Fibroblast of lung (primary cell): ENCODE data around the gene DNAH17. TPM values are rescaled to one million over a fixed set of nuclear protein-coding genes. Genes with fewer than 3 reads are reported as not detected.

Source experiments
- DNase-seq, 2 donors: peaks; one replicate each; pipeline versions ENCODE4 v3.0.0 to v3.0.0-alpha.2; 2010; ENCODE audit warnings: low read depth in 2 of 2
- H2AFZ ChIP-seq: 2 replicates; pipeline ENCODE4 v1.5.1; 2012; ENCODE audit warnings: low read length, control low read depth, inconsistent platforms
- H3K27ac ChIP-seq: 2 replicates; pipeline ENCODE4 v1.5.1; 2011; ENCODE audit warnings: low read length, control low read depth; ENCODE audit not compliant: insufficient read depth
- H3K27me3 ChIP-seq: 2 replicates; pipeline ENCODE4 v1.5.1; 2011; ENCODE audit warnings: mild to moderate bottlenecking, low read length; ENCODE audit not compliant: control insufficient read depth, insufficient read depth
- H3K36me3 ChIP-seq: 2 replicates; pipeline ENCODE4 v1.5.1; 2011; ENCODE audit warnings: low read length; ENCODE audit not compliant: control insufficient read depth, insufficient read depth
- H3K4me1 ChIP-seq: 2 replicates; pipeline ENCODE4 v1.5.1; 2011; ENCODE audit warnings: low read length; ENCODE audit not compliant: control insufficient read depth, insufficient read depth; ENCODE audit errors: extremely low read depth
- H3K4me2 ChIP-seq: 2 replicates; pipeline ENCODE4 v1.5.1; 2011; ENCODE audit warnings: low read length, control low read depth; ENCODE audit not compliant: insufficient read depth; ENCODE audit errors: extremely low read depth
- H3K4me3 ChIP-seq, 4 experiments: fragments of 200-600 bp in 1 of 4; sonication (generic) in 1 of 4; replicated peaks in 1 of 4; 2 replicates each; pipeline ENCODE4 v1.5.1; 2011 to 2016; ENCODE audit warnings: low read length in 4 of 4, low read depth in 3 of 4, mild to moderate bottlenecking in 3 of 4, control low read depth in 2 of 4, inconsistent platforms in 1 of 4, mixed read lengths in 1 of 4; ENCODE audit not compliant: insufficient read depth in 1 of 4; ENCODE audit errors: control extremely low read depth in 1 of 4
- H3K79me2 ChIP-seq: 2 replicates; pipeline ENCODE4 v1.5.1; 2012; ENCODE audit warnings: mild to moderate bottlenecking, low read length, inconsistent platforms; ENCODE audit not compliant: control insufficient read depth, insufficient read depth
- H3K9ac ChIP-seq: 2 replicates; pipeline ENCODE4 v1.5.1; 2011; ENCODE audit warnings: mild to moderate bottlenecking, low read length, control low read depth; ENCODE audit not compliant: insufficient read depth
- H3K9me3 ChIP-seq: 2 replicates; pipeline ENCODE4 v1.5.1; 2012; ENCODE audit warnings: low read depth, low read length; ENCODE audit not compliant: control insufficient read depth, insufficient read depth
- H4K20me1 ChIP-seq: 2 replicates; pipeline ENCODE4 v1.5.1; 2011; ENCODE audit warnings: low read length; ENCODE audit not compliant: control insufficient read depth, insufficient read depth; ENCODE audit errors: extremely low read depth
- EZH2 ChIP-seq: IDR thresholded peaks from 2 replicates; pipeline ENCODE4 v1.5.1; 2012; ENCODE audit warnings: low read length, control low read depth, mild to moderate bottlenecking; ENCODE audit errors: missing control alignments
- polyA plus RNA-seq, 2 donors: library from polyadenylated mRNA; depleted of rRNA in 1 of 2; stranded (reverse) in 1 of 2; unstranded in 1 of 2; fragments of >200 nt; gene quantifications; 2 replicates each; pipeline ENCODE4 v1.2.1, GENCODE V29; 2011 to 2012; ENCODE audit warnings: missing spikeins in 1 of 2
- total RNA-seq: library from RNA; depleted of rRNA; stranded (reverse); fragments of >200 nt; gene quantifications from 2 replicates; pipeline ENCODE4 v1.2.1, GENCODE V29; 2014
- TF ChIP-seq, protein P1 (sequence below), 2 donors: IDR thresholded peaks in 1 of 2; conservative IDR thresholded peaks in 1 of 2; 1 replicate in 1 of 2; 2 replicates in 1 of 2; pipeline ENCODE4 v1.5.1; 2011 to 2012; ENCODE audit warnings: low read length in 2 of 2, control low read depth in 1 of 2, inconsistent platforms in 1 of 2, low read depth in 1 of 2, mild to moderate bottlenecking in 1 of 2

The DNAH17 gene
- total and polyA plus RNA-seq, 2 donors (not counting 1 experiment from before 2014, with no cell fraction given): not detected

DNA sequence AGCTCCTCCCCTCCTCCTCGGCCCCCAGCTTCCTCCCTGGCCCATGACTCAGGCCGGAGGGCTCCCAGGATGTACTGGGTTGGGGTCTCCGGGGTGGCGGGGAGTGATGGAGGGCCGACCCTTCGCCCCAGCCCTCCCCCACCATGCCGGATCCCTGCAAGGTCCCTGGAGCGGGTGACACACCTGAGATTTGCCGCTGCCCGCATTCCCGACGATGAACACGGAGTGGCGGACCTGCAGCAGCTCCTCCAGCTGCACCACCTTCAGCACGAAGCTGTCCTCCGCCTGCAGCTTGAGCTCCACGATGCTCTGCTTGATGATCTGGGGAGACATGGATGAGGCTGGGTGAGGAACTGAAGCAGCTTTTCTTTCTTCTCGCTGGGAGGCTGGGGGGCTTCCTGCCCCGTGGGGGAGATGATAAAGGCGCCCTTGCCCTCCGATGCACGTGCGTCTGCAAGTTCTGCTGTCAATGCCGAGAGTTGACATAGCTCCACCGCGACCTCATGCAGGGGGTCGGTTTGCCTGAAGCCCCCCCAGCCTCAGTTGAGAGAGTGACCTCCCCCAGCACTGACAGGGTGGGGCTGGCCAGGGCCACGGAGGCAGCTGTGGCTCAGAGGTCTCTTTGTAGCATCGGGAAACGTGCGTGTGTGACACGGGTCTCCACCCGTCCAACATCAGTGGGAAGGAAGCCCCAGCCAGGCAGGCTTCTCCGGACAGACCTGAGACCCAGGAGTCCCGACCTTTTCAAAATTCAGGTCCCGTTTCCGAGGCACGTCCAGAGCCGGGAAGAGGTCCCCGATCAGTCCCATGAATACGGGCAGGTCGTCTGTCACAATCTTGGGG is 83.1 kb downstream of the DNAH17 start:
- H3K4me3 ChIP-seq: no peak overlapping the region
- no peaks in the 10 kb centered on the region for H3K27me3 ChIP-seq
- DNase-seq: no peak
- no peak overlapping the region for H3K27ac ChIP-seq
- H2AFZ ChIP-seq: no peak overlapping the region
- H3K4me2 ChIP-seq: no peak overlapping the region
- H3K79me2 ChIP-seq: no peaks in the 10 kb centered on the region
- H3K9me3 ChIP-seq: no peaks in the 10 kb centered on the region
- no peaks in the 10 kb centered on the region for H4K20me1 ChIP-seq
- no peaks in the 10 kb centered on the region for H3K4me1 ChIP-seq
- no peak for TF ChIP-seq EZH2
- TF ChIP-seq, protein P1, sequence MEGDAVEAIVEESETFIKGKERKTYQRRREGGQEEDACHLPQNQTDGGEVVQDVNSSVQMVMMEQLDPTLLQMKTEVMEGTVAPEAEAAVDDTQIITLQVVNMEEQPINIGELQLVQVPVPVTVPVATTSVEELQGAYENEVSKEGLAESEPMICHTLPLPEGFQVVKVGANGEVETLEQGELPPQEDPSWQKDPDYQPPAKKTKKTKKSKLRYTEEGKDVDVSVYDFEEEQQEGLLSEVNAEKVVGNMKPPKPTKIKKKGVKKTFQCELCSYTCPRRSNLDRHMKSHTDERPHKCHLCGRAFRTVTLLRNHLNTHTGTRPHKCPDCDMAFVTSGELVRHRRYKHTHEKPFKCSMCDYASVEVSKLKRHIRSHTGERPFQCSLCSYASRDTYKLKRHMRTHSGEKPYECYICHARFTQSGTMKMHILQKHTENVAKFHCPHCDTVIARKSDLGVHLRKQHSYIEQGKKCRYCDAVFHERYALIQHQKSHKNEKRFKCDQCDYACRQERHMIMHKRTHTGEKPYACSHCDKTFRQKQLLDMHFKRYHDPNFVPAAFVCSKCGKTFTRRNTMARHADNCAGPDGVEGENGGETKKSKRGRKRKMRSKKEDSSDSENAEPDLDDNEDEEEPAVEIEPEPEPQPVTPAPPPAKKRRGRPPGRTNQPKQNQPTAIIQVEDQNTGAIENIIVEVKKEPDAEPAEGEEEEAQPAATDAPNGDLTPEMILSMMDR (conservative IDR thresholded peaks at IDR 0.05 in 1 of 2, IDR thresholded peaks at IDR 0.05 in 1 of 2; ENCODE audit: low read depth in 1 of 2, low read length in 2 of 2): no peak
- no peak overlapping the region for H3K9ac ChIP-seq
- H3K36me3 ChIP-seq: no peaks in the 10 kb centered on the region

DNA sequence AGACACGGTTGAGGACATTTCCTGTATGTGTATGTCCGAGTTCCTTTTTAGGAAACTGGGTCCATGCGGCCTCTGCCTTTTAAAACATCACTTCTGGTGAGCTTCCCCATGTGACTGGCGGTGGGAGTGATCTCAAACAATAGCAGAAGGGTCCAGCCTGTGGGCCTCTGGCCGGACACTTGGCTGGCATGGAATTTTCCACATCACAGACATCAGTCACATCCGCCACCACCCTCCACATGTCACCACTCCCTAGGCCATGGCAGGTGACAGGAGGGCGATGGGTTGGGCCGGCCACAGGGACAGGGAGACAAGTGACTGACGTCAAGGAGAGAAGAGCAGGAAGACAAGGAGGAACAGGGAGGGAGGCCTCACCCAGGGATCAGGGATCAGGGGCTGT is 83.7 kb downstream of the DNAH17 start:
- no peak for DNase-seq

DNA sequence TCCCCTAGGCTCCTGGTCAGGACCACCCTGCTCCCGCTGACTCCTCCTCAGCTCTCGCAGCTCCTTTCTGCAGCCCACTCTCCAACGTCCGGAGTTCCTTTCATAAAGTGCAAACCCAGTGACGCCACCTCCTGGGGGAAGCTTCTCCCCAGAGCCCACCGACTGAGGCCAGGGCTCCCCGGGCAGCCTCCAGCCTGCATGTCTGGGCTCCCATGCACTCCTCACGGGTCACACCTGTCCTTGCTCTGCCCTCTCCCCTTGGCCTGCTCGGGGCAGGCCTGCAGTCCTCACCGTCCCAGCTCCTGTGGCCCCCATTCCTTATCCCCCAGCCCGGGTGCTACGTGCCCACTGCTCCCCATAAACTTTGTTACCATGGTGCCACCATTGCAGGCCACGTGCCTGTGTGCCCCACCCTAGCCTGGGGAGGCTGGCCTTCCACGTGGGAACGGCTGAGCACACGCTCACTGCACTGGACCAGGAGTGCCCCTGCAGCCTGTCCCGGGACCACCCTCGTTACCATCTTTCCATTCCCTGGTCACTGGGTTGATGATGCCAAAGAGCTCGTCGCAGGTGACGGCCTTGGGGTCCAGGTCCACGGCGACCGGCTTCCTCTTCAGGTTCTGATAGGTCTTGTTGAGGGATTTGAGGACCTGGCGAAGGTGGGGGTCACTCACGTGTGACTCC is 84.9 kb downstream of the DNAH17 start:
- H3K36me3 ChIP-seq: no peaks in the 10 kb centered on the region
- H3K79me2 ChIP-seq: no peaks in the 10 kb centered on the region
- no peaks in the 10 kb centered on the region for H3K4me1 ChIP-seq
- no peak overlapping the region for H3K4me2 ChIP-seq
- DNase-seq: no peak
- TF ChIP-seq, protein P1 (conservative IDR thresholded peaks at IDR 0.05 in 1 of 2, IDR thresholded peaks at IDR 0.05 in 1 of 2; ENCODE audit: low read depth in 1 of 2, low read length in 2 of 2): no peak
- TF ChIP-seq EZH2: no peak
- no peak overlapping the region for H3K9ac ChIP-seq
- H3K4me3 ChIP-seq: no peak overlapping the region
- H2AFZ ChIP-seq: no peak overlapping the region
- H3K9me3 ChIP-seq: no peaks in the 10 kb centered on the region
- no peaks in the 10 kb centered on the region for H3K27me3 ChIP-seq
- no peaks in the 10 kb centered on the region for H4K20me1 ChIP-seq
- no peak overlapping the region for H3K27ac ChIP-seq

More for the DNA sequence above, 83.7 kb downstream of the DNAH17 start:
- Histone ChIP-seq H2AFZ (no peak overlapping the region), H3K4me2 (no peak overlapping the region), H3K27ac (no peak overlapping the region), H3K9me3 (no peaks in the 10 kb centered on the region), H3K4me3 (no peak overlapping the region), H4K20me1 (no peaks in the 10 kb centered on the region), H3K27me3 (no peaks in the 10 kb centered on the region), H3K4me1 (no peaks in the 10 kb centered on the region), H3K79me2 (no peaks in the 10 kb centered on the region), H3K9ac (no peak overlapping the region), H3K36me3 (no peaks in the 10 kb centered on the region)
- TF ChIP-seq, protein P1 (conservative IDR thresholded peaks at IDR 0.05 in 1 of 2, IDR thresholded peaks at IDR 0.05 in 1 of 2; ENCODE audit: low read depth in 1 of 2, low read length in 2 of 2): no peak
- TF ChIP-seq EZH2: no peak
